Smooth muscle cell (in vitro differentiated cells): ENCODE data around the gene SBNO1. TPM values are rescaled to one million over a fixed set of nuclear protein-coding genes. Genes with fewer than 3 reads are reported as not detected.
A peak's percentile ranks its signal among the peaks of the same experiment; 100 is the strongest.

Experiments
- DNase-seq: peaks from one replicate; lab custom pipeline; 2025; ENCODE audit not compliant: unreplicated experiment; lab: John Stamatoyannopoulos, UW
- H2AFZ ChIP-seq: fragments of 200-600 bp; sonication (generic); 2 replicates; pipeline ENCODE4 v1.6.0; 2016; ENCODE audit warnings: antibody characterized with exemption, low read depth, mild to moderate bottlenecking
- H3F3A ChIP-seq: fragments of 200-600 bp; sonication (generic); 2 replicates; pipeline ENCODE4 v1.6.0; 2017; ENCODE audit warnings: antibody characterized with exemption, low read depth
- H3K27ac ChIP-seq: fragments of 200-600 bp; sonication (generic); 2 replicates; pipeline ENCODE4 v1.5.1; 2016; ENCODE audit warnings: low read depth, mild to moderate bottlenecking
- H3K27me3 ChIP-seq: fragments of 200-600 bp; sonication (generic); 2 replicates; pipeline ENCODE4 v1.6.1; 2016; ENCODE audit warnings: low read depth, mild to moderate bottlenecking
- H3K36me3 ChIP-seq: fragments of 200-600 bp; sonication (generic); 2 replicates; pipeline ENCODE4 v1.5.1; 2016; ENCODE audit warnings: low read depth
- H3K4me1 ChIP-seq: fragments of 200-600 bp; sonication (generic); 2 replicates; pipeline ENCODE4 v1.5.1; 2016; ENCODE audit warnings: low read depth
- H3K4me2 ChIP-seq: fragments of 200-600 bp; sonication (generic); 2 replicates; pipeline ENCODE4 v1.6.0; 2016; ENCODE audit warnings: mild to moderate bottlenecking
- H3K4me3 ChIP-seq: fragments of 200-600 bp; sonication (generic); 2 replicates; pipeline ENCODE4 v1.5.1; 2016; ENCODE audit warnings: mild to moderate bottlenecking
- H3K79me2 ChIP-seq: fragments of 200-600 bp; sonication (generic); 2 replicates; pipeline ENCODE4 v1.6.0; 2016; ENCODE audit warnings: low read depth, mild to moderate bottlenecking
- H3K9ac ChIP-seq: fragments of 200-600 bp; sonication (generic); 2 replicates; pipeline ENCODE4 v1.6.0; 2016; ENCODE audit warnings: low read depth
- H3K9me3 ChIP-seq: fragments of 200-600 bp; sonication (generic); replicated peaks from 2 replicates; pipeline ENCODE4 v1.5.1; 2016; ENCODE audit warnings: low read depth
- H4K20me1 ChIP-seq: fragments of 200-600 bp; sonication (generic); 2 replicates; pipeline ENCODE4 v1.6.0; 2016; ENCODE audit warnings: low read depth
- WGBS: methylation state at CpG from one replicate; pipeline ENCODE4 v1.1.7; 2016; ENCODE audit warnings: low lambda C conversion rate; 5-methylcytosine and 5-hydroxymethylcytosine counted together
- polyA plus RNA-seq: library from polyadenylated mRNA; unstranded; fragments of >200 nt; fragmentation: Nextera tagmentation; extraction: Ambion mirVana; gene quantifications from 2 replicates; pipeline ENCODE4 v1.2.1, GENCODE V29; 2016
- total RNA-seq: library from RNA; depleted of rRNA; stranded (reverse); fragments of >200 nt; gene quantifications from 2 replicates; pipeline ENCODE4 v1.2.3, GENCODE V29; 2014
- TF ChIP-seq, protein P1 (sequence below): fragments of 200-600 bp; sonication (generic); IDR thresholded peaks from 2 replicates; pipeline ENCODE4 v1.5.1; 2017; ENCODE audit warnings: borderline replicate concordance, mild to moderate bottlenecking, antibody characterized with exemption; ENCODE audit not compliant: insufficient read depth, poor library complexity, severe bottlenecking

Gene SBNO1
- total and polyA plus RNA-seq, 2 experiments from 2014 or later, result 14.6 to 24.5 TPM

DNA sequence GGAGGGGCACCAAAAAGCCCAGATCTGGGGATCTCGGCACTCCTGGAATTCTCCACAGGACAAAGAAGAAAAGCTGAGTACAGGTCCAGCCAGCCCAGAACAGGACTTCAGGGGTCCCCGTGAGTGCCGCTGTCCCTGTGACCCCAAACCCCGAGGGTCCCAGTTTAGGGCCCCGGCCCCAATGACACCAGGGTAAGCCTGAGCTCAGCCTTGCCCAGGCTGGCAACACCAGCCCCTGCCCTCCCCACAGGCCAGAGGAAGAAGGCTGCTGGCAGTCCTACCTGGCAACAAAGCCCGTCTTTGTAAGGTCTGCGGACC, 94.8 kb downstream of the SBNO1 start:
- H3K79me2 ChIP-seq, result peaks cover 49% of the 10 kb centered on the region
- no peaks in the 10 kb centered on the region for H3K36me3 ChIP-seq
- peak overlapping the region; percentile 70 for H3K4me3 ChIP-seq
- peaks cover 43% of the 10 kb centered on the region for H4K20me1 ChIP-seq
- peak overlapping the region; percentile 94 for H3K4me2 ChIP-seq
- peak overlapping the region; percentile 14 for H2AFZ ChIP-seq
- H3K9ac ChIP-seq, result peak overlapping the region; percentile 89
- no peaks in the 10 kb centered on the region for H3K27me3 ChIP-seq
- H3K27ac ChIP-seq, result peak overlapping the region; percentile 79
- H3K4me1 ChIP-seq, result peaks cover 14% of the 10 kb centered on the region
- H3K9me3 ChIP-seq, result no peaks in the 10 kb centered on the region
- 8% methylated on average over 7 of the region's 7 CpGs for WGBS
- TF ChIP-seq, protein P1, sequence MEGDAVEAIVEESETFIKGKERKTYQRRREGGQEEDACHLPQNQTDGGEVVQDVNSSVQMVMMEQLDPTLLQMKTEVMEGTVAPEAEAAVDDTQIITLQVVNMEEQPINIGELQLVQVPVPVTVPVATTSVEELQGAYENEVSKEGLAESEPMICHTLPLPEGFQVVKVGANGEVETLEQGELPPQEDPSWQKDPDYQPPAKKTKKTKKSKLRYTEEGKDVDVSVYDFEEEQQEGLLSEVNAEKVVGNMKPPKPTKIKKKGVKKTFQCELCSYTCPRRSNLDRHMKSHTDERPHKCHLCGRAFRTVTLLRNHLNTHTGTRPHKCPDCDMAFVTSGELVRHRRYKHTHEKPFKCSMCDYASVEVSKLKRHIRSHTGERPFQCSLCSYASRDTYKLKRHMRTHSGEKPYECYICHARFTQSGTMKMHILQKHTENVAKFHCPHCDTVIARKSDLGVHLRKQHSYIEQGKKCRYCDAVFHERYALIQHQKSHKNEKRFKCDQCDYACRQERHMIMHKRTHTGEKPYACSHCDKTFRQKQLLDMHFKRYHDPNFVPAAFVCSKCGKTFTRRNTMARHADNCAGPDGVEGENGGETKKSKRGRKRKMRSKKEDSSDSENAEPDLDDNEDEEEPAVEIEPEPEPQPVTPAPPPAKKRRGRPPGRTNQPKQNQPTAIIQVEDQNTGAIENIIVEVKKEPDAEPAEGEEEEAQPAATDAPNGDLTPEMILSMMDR, result no peak
- DNase-seq, result no peak
- peaks cover 5% of the 10 kb centered on the region for H3F3A ChIP-seq

DNA sequence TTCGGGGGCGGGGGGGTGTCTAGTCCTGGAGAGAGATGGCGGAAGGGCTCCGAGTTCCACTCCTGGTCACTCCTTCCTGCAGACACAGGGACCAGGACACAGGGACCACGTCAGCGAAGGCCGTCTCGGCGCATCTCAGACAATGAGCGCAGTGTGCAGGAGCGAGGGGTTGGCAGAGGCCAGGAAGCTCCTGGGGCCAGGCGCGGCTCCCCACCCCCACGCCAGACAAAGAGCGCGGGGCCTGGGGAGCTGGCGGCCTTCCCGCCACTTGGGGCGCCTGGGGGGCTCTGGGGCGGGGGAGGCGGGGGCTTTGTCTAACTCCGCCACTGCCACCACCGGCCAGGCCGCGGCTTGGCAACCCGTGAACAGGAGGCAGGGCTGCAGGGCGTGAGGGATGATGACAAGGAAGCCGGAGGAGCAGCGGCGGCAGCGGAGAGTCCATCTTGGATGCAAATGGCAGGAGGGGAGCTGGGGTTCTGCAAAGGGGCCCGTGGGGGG, 95.2 kb downstream of the SBNO1 start:
- Histone ChIP-seq H3K79me2 (peaks cover 49% of the 10 kb centered on the region), H2AFZ (peak overlapping the region; percentile 14), H3K27ac (peak overlapping the region; percentile 79), H3K4me2 (peak overlapping the region; percentile 94), H3F3A (peaks cover 5% of the 10 kb centered on the region), H3K9ac (peak overlapping the region; percentile 89), H3K4me1 (peaks cover 14% of the 10 kb centered on the region), H3K27me3 (no peaks in the 10 kb centered on the region), H3K4me3 (peak overlapping the region; percentile 70), H3K9me3 (no peaks in the 10 kb centered on the region), H4K20me1 (peaks cover 46% of the 10 kb centered on the region), H3K36me3 (no peaks in the 10 kb centered on the region)
- 25% methylated on average over 21 of the region's 32 CpGs for WGBS
- DNase-seq, result peak; percentile 38
- TF ChIP-seq, protein P1, result no peak

DNA sequence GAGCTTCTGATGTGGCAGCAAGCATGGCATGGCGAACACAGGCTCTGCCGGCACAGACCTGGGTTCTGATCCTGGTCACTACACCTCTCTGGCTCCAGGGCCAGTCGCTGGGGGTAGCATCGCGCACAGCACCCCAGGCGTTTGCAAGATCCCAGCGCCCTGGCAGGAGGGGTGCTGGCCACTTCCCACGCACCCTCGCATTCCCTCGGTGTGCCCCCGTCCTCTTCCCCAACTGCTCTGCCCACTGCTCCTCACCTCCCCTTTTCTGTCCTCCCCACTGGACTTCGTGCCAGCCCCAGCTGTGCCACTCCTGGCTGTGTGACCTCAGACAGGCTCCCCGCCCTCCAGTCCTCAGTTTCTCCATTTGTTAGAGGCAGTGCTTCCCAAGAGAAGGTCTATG, 95.8 kb downstream of the SBNO1 start:
- 91% methylated on average over 13 of the region's 13 CpGs for WGBS
- no peaks in the 10 kb centered on the region for H3K27me3 ChIP-seq

More for the DNA sequence above, 95.8 kb downstream of the SBNO1 start:
- H3K4me2 ChIP-seq, result peak overlapping the region; percentile 94
- peak overlapping the region; percentile 79 for H3K27ac ChIP-seq
- H3K4me3 ChIP-seq, result peak overlapping the region; percentile 70
- H3K36me3 ChIP-seq, result no peaks in the 10 kb centered on the region
- no peaks in the 10 kb centered on the region for H3K9me3 ChIP-seq
- DNase-seq, result no peak
- H3K9ac ChIP-seq, result peak overlapping the region; percentile 89
- H3K79me2 ChIP-seq, result peaks cover 49% of the 10 kb centered on the region
- H3K4me1 ChIP-seq, result peaks cover 14% of the 10 kb centered on the region
- no peak overlapping the region for H2AFZ ChIP-seq
- TF ChIP-seq, protein P1, result no peak
- peaks cover 50% of the 10 kb centered on the region for H4K20me1 ChIP-seq
- H3F3A ChIP-seq, result peaks cover 5% of the 10 kb centered on the region
